ENCODE measurements around the gene GPD2.

The GPD2 gene

GRCh38 chr2:156532989-156533388 is 96.8 kb downstream of the GPD2 start:
- DNase-seq = no peak

GRCh38 chr2:156536534-156536933 is 100.4 kb downstream of the GPD2 start:
- DNase-seq = no peak

DNA sequence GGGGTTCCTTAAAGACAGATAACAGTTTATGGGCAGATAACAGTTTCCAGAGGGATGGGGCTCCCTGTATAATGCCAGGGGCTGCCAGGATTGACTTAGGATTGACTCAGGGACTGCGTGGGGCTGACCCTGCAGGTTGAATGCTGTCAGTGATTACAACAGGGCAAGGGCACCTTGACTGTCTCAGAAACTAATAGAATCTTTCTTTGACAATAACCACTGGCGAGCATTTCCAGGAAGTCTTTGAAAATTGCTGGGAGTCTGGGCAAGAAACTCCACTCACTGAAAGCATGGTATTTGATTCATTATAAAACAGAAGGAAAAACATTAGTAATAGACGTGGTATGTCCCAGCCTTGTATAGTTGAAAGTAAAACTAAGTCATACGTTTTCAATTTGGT is 101.0 kb downstream of the GPD2 start:
- no peak for DNase-seq

DNA sequence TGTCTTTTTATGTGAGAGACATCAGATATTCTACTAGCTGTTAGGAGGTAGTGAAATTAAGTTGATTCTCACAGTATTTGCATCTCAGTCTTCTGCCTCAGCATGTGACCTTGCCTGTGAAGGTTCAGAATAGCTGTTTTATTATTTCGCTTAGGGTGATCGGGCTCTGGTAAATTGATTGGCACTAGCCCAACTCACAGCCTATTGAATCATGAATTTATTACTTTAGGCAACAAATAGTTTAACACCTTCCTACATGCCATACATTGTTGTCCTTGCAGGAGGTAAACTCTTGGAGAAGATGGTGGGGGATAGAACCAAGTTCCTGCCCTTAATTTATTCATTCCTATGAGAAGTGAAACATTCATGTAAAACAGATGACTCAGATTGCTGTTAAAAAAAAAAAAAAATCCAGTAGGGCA is 101.9 kb downstream of the GPD2 start:
- no peak for DNase-seq

DNA sequence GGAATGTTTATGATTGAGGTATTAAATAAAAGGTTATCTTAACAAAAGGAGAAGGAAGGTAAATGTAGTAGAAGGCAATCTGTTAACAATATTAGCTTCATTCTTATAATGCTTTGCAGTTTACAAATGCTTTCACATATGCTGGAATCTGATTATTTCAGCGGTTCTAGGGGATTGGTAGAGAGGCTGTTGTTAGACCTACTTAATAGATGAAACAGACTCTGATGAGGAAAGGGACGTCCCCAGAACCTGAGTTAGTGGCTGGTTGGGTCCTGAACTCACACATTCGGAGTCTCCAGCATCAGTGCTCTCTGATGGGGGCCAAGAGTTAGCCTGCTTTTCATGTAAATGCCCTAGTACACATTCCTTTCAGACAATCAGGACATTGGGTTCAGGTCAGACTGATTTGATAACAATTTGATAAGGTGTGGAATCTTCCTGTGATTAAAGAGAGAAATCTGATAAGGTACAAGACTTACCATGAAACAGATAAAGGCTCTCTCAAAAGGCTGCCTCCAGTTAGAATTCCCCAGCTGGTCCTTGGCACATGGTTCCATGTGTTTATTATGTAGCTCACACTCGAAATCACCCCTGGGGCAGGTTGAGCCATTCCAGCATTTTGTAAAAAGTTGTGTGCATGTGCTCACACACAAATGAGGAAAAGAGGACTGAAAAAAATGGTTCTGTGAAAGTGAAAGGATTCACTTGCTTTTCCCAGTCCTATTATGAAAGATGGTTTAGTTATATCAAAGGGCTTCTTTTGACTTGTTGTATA is 103.1 kb downstream of the GPD2 start:
- no peak for DNase-seq

- no peak for DNase-seq
These were observed 104.5 kb downstream of the GPD2 start for GRCh38 chr2:156540706-156541105.

- no peak for DNase-seq
These were observed 105.0 kb downstream of the GPD2 start for GRCh38 chr2:156541229-156541628.

GRCh38 chr2:156541706-156542105 is 105.5 kb downstream of the GPD2 start:
- DNase-seq = no peak

- DNase-seq = no peak
These were observed 112.2 kb downstream of the GPD2 start for GRCh38 chr2:156548413-156548812.

- no peak for DNase-seq
These were observed 117.7 kb downstream of the GPD2 start for GRCh38 chr2:156553714-156554442.

DNA sequence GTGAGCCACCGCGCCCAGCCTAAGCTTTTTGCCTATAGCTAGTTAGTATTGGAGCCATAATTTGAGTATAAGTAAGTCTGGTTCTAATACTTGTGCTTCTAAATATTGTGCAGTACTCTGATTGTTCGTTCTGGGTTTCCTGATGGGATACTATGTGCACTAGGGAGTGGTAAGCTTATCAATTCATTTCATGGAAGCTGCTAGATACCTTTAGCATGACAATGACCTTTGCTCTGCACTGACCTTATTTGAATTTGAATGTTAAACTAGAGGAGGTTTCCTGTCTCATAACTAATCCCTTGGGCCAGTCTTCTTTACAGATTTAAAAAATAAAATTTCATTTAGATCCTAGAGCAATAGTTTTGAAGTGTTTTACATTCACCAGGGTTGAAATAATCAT is 125.1 kb downstream of the GPD2 start:
- DNase-seq = no peak

DNA sequence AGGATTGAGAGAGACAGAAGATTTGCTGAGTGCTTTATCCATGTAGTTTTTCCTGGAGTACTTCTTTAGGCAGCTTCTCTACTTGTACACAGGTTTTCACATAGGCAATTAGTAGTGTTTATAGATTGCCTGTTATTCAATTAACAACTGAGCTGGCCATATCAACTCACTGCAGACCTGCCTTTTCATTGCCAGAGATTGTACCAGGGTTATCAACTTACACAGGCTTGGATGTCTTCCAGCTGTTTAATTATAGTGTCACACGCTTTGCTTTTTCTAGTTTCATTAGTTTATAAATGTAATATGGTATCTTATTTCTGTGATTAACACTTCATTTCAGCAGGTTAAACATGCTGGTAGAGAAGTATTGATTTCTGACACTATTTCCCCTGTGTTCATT is 125.9 kb downstream of the GPD2 start:
- DNase-seq = no peak

DNA sequence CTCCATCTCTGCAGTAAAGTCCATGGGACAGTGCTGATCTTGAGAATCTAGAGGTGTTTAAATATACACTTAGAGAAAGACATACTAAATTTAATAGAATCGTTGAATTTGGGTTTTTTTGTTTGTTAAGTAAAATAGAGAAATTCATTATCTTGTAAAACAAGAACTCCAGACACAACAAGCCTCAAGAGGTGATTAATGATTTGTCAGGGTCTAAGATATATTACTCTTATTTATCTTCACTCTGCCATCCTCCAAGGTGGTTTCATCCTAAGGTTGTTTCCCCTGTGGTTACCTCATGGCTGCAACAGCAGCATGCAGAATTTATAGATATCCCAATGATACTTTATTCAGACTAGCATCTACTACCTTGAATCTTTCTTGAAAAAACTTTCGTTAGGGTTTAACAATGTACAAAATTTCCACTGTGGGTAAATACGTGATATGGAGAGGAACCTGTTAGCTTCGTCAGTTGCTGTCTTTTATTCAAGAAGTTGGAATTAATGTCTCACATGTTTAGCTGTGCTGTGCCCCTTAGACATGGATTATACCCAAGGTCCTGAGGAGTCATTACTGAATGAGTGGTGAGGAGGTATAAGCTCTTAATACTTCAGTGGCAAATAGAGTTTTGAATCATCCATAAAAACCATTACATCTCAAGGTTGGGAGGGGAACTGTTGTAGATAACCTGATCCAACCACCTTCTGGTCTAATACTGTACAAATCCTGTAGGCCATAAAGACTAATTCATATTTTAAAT is 128.0 kb downstream of the GPD2 start:
- DNase-seq = no peak

DNA sequence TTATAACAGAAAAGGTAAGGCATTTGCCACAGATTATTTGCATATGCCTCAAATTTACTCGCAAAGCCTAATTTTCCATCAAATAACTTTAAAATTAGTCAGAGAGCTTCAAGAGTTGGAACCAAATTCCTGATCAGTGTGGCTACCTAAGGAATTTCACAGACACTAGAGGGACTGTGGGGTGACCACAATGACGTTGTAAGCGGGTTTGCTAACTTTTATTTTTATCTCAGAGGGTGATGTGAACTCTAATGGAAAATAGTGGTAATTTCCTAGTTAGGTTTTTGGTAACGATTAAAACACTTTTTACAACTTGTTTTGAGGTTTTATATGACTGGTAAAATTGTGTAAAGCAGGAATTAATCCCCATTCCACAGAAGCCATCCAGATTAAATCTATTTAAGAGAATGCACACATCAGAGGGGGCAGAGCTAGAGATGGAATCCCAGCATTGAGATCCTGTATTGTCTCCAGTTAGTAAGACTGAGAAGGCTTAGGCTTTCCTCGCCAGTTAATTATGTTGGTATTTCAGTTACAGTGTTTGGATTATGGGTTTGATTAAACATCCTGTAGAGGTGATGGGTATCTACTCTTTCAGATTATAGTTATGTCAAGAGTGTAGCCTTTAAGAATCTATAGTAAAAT is 129.0 kb downstream of the GPD2 start:
- DNase-seq = no peak

DNA sequence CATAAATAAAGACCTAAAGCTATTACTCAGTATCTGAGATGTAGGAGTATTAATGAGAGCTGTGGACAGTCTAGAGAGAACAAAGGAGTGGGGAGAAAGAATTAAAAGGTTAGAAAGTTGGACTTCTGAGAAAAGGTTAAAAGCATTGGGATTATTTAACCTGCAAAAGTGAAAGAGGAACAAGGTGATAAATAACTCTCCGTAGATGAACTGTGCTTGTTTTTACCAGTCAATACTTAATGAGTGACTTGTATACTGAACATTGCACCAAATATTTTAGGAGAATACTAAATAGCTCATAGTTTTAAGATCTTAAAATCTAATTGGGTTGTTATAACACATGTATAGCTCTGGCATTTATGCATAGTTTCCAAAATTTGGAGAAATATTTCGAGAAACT is 137.5 kb downstream of the GPD2 start:
- DNase-seq = no peak

GRCh38 chr2:156574112-156574511 is 137.9 kb downstream of the GPD2 start:
- DNase-seq = no peak

DNA sequence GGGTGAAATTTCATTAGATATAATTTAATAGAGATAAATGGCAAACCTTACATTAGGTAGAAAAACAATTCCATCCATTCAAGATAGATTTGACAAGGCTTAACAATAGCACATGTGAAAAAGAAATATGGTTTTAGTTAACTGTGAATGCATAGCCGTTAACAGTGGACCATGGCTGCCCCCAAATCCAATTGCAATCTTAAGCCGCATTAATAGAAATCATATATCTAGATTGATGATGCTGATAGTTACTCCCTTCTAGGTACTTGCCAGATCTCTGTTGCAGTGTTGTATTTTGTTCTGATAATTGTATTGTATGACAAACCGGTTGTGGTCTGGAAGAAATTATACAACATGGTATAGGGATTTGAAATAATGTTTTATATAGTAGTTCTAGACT is 139.8 kb downstream of the GPD2 start:
- no peak for DNase-seq

DNA sequence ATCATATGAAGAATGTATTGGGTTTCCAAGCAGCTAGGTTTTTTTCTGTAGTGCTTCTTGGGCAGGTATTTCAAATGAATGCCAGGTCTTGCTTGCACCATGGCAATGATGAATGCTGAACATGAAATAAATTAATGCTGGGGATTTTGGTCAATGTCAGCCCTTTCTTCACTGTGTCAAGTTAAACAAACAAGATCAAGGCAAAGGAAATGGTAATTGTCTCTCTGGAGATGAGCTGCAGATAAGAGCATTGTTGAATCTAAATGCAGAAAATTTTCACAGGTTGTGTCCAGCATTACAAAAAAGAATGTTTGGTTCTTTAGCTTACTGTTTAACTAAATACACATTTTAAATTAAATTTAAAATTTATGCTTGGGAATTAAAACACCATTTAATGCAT is 144.3 kb downstream of the GPD2 start:
- DNase-seq = no peak

DNA sequence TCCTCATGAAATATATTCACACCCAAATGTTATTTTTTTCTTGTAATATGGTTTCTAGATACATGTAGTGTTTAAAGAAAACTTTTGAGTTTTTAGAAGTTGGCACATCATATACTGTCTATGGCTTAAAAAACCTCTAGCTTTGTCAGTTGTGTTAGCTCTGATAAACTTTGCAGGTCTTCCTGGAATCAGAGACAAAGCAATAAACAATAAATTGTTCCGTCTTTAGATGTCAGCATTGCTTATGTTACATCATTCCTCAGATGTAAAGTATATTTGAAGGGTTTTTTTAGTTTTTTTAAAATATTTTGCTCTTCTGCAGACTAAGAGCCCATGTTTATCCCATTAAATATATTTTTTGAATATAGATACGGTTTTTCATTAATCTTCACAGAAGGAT is 145.1 kb downstream of the GPD2 start:
- no peak for DNase-seq

- DNase-seq = no peak
These were observed 149.3 kb downstream of the GPD2 start for GRCh38 chr2:156585457-156585856.

DNA sequence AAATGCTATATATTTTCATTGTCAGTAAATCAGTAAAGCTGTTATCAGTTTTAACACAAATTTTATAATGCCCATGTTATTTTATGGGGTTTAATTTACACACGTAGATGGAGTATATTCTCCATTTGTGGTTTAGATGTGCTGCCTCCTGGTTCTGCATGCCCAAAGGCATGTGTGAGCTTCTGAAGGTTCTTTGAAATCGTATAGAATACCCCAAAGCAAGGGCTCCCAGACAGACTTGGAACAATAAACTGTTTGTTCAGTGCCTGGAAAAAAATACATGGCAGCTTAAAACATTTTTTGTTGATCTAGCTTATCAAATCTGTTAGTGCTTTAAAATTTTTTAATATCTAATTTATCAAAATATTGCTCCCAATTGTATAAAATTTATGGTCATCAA is 150.4 kb downstream of the GPD2 start:
- no peak for DNase-seq

GRCh38 chr2:156589381-156590079 is 153.4 kb downstream of the GPD2 start:
- no peak for DNase-seq

Measured in activated gamma-delta T cell (primary cell).